Camera-type eye (tissue), 1 donor: Measurements from ENCODE around the gene HAO1. TPM values are rescaled to one million over a fixed set of nuclear protein-coding genes. Genes with fewer than 3 reads are reported as not detected.

Source experiments
- total RNA-seq: library from RNA; depleted of rRNA; stranded (reverse); fragments of >200 nt; gene quantifications from one replicate; pipeline ENCODE4 v1.2.3, GENCODE V29; 2014

HAO1 gene
- total RNA-seq = not detected

GRCh38 chr20:7940341-7940740, at the start of gene HAO1:
TSS of gene HAO1 (minus strand) at chr20:7940458. CDS start at chr20:7940422, 36 bp downstream.

Other genes starting within 250 kb of the HAO1 start
- gene TMX4, start 79.3 kb upstream of the HAO1 start, total RNA-seq = 101 TPM
- 46.4 TPM for gene PLCB1, start 191.8 kb upstream of the HAO1 start, total RNA-seq